Measurements from ENCODE around the gene CES1.
"Not testable (repeated sequence)": the region's sequence is repeated elsewhere in the genome, so short reads cannot be mapped to it uniquely, and the experiment has no call there.

CES1 gene

DNA sequence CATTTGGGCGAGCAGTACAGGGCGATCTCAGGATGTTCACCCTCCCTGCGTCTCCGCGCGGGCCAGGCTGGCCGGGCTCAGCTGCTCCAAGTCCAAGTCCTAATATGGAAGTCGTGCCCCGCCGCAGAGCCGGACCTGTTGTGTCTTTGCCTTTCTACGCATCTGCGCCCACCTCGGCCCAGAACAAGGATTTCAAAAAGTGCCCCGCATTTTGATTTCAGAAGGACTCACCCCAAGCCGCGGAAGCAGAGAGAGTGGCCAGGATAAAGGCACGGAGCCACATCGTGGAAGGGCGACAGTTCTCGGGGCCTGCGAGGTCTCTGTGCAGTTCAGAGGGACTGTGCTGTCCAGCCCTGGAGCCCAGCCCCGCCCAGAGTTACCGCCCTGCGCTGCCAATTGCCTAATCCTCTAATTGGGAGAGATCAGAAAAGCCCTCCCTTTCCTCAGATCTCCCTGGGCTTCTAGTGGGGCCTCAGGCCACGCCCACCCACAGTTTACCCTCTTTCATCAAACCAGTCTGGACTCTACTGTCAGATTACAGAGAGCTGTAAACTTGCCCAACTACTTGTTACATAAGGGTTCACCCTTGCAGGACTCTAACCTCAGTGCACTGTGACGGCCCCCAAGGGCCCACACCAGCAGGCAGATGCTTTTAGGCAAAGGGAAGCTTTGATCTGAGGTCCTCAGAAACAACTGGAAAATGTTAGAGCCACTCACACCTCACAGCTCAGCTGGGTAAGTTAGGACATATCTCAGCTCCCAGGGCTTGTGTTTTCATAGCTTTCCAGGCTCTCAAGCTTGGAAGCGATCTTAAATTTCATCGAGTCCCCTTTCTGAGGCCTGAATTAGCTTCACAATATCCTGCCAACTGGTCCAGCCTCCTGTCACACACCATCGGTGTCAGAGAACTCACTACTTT lies at the start of gene CES1:
Gene CES1 (minus strand): TSS at position 324 of the 919 bp plus-strand sequence. CDS start 41 bp downstream, at position 283.
- no peak within 1 kb of the TSS for H3K9ac ChIP-seq (ENCODE audit: low read length)
- peaks cover 4% of the 10 kb centered on the region for H3K27me3 ChIP-seq (ENCODE audit: control insufficient read depth, insufficient read depth, low read length)
- H3K27ac ChIP-seq (ENCODE audit: low read depth, low read length), result no peak within 1 kb of the TSS
- H3K36me3 ChIP-seq (ENCODE audit: control insufficient read depth, insufficient read depth, low read length), result no peaks in the 10 kb centered on the region
- H3K9me3 ChIP-seq (ENCODE audit: control insufficient read depth, insufficient read depth, low read depth, low read length), result no peaks in the 10 kb centered on the region
- no peaks in the 10 kb centered on the region; the same call in 1 of the 2 replicates for H3K4me1 ChIP-seq (ENCODE audit: control insufficient read depth, insufficient read depth, low read length)
- no peak within 1 kb of the TSS for H3K4me3 ChIP-seq (ENCODE audit: low read depth, low read length)

DNA sequence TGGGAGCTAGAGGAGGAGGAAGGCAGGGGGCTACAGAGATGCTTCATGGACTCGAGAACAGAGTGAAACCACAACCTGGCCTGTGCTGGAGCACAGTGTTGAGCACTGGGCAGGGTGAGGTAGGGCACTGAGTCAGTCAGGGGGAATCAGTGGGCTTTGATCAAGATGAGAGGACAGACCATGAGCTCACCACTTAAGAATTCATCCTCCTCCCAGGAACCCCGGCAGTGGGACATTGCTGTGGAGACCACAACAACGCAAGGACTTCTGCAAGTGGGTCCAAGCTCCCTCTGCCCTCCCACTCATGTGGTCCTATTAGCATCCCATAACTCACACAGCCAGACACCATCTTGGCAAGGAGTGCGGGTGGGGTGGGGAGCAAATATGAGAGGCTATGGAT lies 44.0 kb upstream of the CES1 start:
- Histone ChIP-seq H3K27ac (ENCODE audit: low read depth, low read length) (no peak overlapping the region), H3K4me3 (ENCODE audit: low read depth, low read length) (no peak overlapping the region), H3K9ac (ENCODE audit: low read length) (no peak overlapping the region), H3K9me3 (ENCODE audit: control insufficient read depth, insufficient read depth, low read depth, low read length) (peaks cover 4% of the 10 kb centered on the region; the same call in 1 of the 2 replicates), H3K27me3 (ENCODE audit: control insufficient read depth, insufficient read depth, low read length) (no peaks in the 10 kb centered on the region; the same call in 1 of the 2 replicates), H3K4me1 (ENCODE audit: control insufficient read depth, insufficient read depth, low read length) (no peaks in the 10 kb centered on the region), H3K36me3 (ENCODE audit: control insufficient read depth, insufficient read depth, low read length) (no peaks in the 10 kb centered on the region)

DNA sequence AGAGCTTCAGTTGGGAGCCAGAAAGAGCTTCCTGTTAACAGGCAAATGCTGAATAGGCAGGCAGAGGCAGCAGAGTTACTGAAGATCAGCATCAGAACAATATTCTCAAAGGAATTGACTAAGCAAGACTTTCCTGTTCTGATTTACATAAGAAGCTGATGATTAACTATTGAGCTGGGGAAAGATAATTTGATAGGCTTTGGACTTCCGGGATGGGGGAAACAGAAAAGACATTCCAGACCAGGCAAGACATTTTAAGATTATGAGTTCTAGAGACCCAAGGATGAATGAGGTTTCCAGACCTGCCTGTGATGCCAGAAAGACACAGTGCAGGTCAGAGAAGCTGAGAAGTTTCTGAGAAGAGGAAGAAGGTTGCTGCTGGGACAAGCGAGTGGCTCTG lies 42.4 kb upstream of the CES1 start, which contains the start of gene CES5A:
Gene CES5A (minus strand): TSS at position 101 of the 400 bp plus-strand sequence. CDS start 152 bp downstream, outside the sequence.
- H3K27ac ChIP-seq (ENCODE audit: low read depth, low read length), result no peak within 1 kb of the TSS
- no peak within 1 kb of the TSS for H3K9ac ChIP-seq (ENCODE audit: low read length)
- no peaks in the 10 kb centered on the region for H3K4me1 ChIP-seq (ENCODE audit: control insufficient read depth, insufficient read depth, low read length)
- peaks cover 4% of the 10 kb centered on the region; the same call in 1 of the 2 replicates for H3K9me3 ChIP-seq (ENCODE audit: control insufficient read depth, insufficient read depth, low read depth, low read length)
- no peaks in the 10 kb centered on the region for H3K27me3 ChIP-seq (ENCODE audit: control insufficient read depth, insufficient read depth, low read length)
- no peaks in the 10 kb centered on the region for H3K36me3 ChIP-seq (ENCODE audit: control insufficient read depth, insufficient read depth, low read length)
- H3K4me3 ChIP-seq (ENCODE audit: low read depth, low read length), result no peak within 1 kb of the TSS

DNA sequence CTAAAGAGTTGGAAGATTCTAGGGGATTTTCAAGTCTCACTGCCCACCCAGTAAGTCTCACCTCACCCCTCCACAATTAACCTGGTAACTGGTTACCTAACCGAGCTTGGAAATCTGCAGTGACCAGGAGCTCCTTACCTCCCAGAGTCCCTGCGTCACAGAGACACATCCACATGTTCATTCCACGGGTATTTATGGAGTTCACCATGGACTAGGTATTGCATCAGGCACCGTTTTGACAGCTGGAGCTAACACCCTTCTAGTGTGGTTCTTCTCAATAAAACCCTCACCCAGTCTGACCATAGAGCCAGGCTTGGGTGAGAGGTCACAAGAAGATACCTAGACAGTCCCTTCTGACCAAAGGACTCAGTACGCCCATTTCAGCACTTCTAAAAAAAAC lies 40.2 kb upstream of the CES1 start:
- Histone ChIP-seq H3K4me1 (ENCODE audit: control insufficient read depth, insufficient read depth, low read length) (no peaks in the 10 kb centered on the region), H3K9me3 (ENCODE audit: control insufficient read depth, insufficient read depth, low read depth, low read length) (0 out of 2 replicates have a peak, but pooled peaks cover 4% of the 10 kb centered on the region), H3K27me3 (ENCODE audit: control insufficient read depth, insufficient read depth, low read length) (no peaks in the 10 kb centered on the region), H3K9ac (ENCODE audit: low read length) (no peak overlapping the region), H3K36me3 (ENCODE audit: control insufficient read depth, insufficient read depth, low read length) (no peaks in the 10 kb centered on the region), H3K4me3 (ENCODE audit: low read depth, low read length) (no peak overlapping the region), H3K27ac (ENCODE audit: low read depth, low read length) (no peak overlapping the region)

DNA sequence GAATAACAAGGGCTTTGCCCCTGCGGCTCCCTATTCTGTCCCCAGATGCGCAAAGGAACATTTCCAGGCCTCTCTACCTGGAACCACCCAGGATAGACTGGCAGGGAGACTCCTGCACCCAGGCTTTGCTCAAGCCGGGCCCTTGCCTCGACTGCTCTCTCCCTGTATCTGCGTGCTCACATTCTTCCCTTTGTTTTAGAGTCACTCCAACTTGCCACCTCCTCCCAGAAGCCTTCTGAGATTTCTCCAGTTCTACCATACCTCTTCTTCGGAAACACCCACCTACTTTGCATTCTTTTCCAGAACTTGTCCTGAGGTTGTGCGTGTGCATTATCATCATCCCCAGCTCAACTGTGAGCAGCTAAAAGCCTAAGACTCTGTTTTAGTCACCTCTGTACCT lies 39.2 kb upstream of the CES1 start:
- no peaks in the 10 kb centered on the region for H3K27me3 ChIP-seq (ENCODE audit: control insufficient read depth, insufficient read depth, low read length)
- no peaks in the 10 kb centered on the region for H3K36me3 ChIP-seq (ENCODE audit: control insufficient read depth, insufficient read depth, low read length)
- no peak overlapping the region for H3K9ac ChIP-seq (ENCODE audit: low read length)
- H3K4me3 ChIP-seq (ENCODE audit: low read depth, low read length), result no peak overlapping the region
- no peaks in the 10 kb centered on the region for H3K4me1 ChIP-seq (ENCODE audit: control insufficient read depth, insufficient read depth, low read length)
- H3K27ac ChIP-seq (ENCODE audit: low read depth, low read length), result no peak overlapping the region
- H3K9me3 ChIP-seq (ENCODE audit: control insufficient read depth, insufficient read depth, low read depth, low read length), result 0 out of 2 replicates have a peak, but pooled peaks cover 4% of the 10 kb centered on the region

DNA sequence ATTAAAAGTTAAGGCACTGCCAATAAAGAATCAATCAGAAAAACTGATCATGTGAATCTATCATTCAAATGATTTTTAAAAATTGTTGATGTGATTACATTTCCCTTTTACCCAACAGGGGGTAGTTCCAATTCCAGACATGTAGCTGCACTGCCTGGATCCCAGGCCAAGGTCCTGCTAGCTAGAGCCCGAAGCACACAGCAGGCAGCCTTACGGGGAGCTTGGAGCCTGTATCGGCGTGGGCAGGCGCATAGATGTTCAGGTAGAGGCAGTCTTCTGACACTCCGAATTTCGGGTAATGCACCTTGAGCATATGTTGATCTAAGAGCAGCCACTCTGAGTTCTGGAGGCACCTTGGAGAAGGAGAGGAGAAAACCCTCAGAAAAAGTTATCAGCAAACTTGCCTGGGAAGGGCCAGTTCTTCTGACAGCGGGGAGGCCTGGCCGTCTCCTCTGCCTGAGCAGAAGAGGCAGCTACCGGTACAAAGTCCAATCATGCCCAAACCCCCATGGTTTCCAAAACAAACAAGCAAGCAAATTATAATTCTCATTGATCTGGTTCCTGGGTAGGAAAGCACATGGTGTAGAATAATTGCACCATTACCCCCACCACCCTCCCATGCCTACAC lies 38.6 kb upstream of the CES1 start:
- H3K9ac ChIP-seq (ENCODE audit: low read length), result no peak overlapping the region
- H3K27ac ChIP-seq (ENCODE audit: low read depth, low read length), result no peak overlapping the region
- 0 out of 2 replicates have a peak, but pooled peaks cover 4% of the 10 kb centered on the region for H3K9me3 ChIP-seq (ENCODE audit: control insufficient read depth, insufficient read depth, low read depth, low read length)
- no peaks in the 10 kb centered on the region for H3K27me3 ChIP-seq (ENCODE audit: control insufficient read depth, insufficient read depth, low read length)
- no peaks in the 10 kb centered on the region for H3K36me3 ChIP-seq (ENCODE audit: control insufficient read depth, insufficient read depth, low read length)
- H3K4me1 ChIP-seq (ENCODE audit: control insufficient read depth, insufficient read depth, low read length), result no peaks in the 10 kb centered on the region
- H3K4me3 ChIP-seq (ENCODE audit: low read depth, low read length), result no peak overlapping the region

DNA sequence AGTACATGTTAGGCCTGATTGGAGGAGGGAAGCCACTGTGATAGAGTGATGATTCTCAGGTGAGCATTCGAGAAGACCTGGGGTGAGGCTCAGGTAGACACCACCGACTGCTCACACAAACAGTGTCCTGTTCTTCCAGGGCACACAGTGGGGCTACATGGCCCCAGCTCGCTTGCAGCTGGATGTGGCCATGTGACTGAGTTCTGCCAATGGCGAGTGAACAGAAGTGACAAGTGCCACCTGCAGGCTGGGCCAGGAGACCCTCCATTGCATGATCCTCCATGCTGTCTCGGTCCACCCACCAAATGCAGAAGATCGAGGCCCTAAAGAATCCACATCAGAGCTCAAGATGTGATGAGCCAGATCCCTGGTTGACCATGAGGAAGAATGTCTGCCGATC lies 36.1 kb upstream of the CES1 start:
- H3K9ac ChIP-seq (ENCODE audit: low read length), result no peak overlapping the region
- H3K36me3 ChIP-seq (ENCODE audit: control insufficient read depth, insufficient read depth, low read length), result no peaks in the 10 kb centered on the region
- 0 out of 2 replicates have a peak, but pooled peaks cover 4% of the 10 kb centered on the region for H3K9me3 ChIP-seq (ENCODE audit: control insufficient read depth, insufficient read depth, low read depth, low read length)

DNA sequence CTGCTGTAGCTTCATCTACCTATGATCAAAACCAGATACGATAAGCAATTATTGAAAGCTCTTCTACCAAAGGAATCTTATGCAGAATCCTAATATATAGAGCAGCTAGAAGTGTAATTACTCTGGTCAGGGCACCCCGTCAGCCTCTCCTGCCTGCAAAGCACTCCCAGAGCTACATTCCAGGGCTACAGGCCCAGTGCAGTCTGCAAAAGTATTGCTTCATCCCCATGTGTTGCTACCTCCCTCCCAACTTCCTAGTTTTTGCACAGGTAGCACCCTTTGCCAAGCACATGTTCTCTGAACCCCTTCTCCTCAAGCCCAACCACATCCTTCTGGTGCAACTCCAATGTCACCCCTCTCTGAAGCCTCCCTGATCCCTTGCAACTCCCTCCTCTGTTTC lies 35.2 kb upstream of the CES1 start:
- H3K27ac ChIP-seq (ENCODE audit: low read depth, low read length), result no peak overlapping the region
- H3K4me1 ChIP-seq (ENCODE audit: control insufficient read depth, insufficient read depth, low read length), result no peaks in the 10 kb centered on the region

More for the DNA sequence above, 36.1 kb upstream of the CES1 start:
- Histone ChIP-seq H3K4me3 (ENCODE audit: low read depth, low read length) (no peak overlapping the region), H3K27ac (ENCODE audit: low read depth, low read length) (no peak overlapping the region), H3K4me1 (ENCODE audit: control insufficient read depth, insufficient read depth, low read length) (no peaks in the 10 kb centered on the region), H3K27me3 (ENCODE audit: control insufficient read depth, insufficient read depth, low read length) (no peaks in the 10 kb centered on the region)

DNA sequence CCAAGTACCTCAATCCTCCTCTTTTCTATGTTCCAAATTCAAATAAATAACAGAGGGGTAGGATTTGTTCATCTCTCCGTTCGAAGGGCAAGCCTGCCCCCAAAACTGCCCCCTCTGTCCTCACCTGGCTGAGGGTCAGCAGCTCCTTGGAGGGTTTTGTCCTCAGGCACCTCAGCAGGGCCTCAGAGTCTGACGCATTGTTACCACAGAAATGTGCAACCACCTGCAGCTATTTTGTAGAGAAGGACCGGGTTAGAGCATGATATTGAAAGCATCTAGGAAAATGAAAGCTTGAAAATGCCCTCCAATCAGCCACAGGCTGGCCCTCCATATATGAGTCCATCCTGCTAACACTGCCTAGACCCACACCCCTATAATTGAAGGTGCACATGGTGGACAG lies 28.4 kb upstream of the CES1 start:
- Histone ChIP-seq H3K9me3 (ENCODE audit: control insufficient read depth, insufficient read depth, low read depth, low read length) (no peaks in the 10 kb centered on the region), H3K4me3 (ENCODE audit: low read depth, low read length) (no peak overlapping the region), H3K27me3 (ENCODE audit: control insufficient read depth, insufficient read depth, low read length) (no peaks in the 10 kb centered on the region)

More for the DNA sequence above, 35.2 kb upstream of the CES1 start:
- Histone ChIP-seq H3K9ac (ENCODE audit: low read length) (no peak overlapping the region), H3K36me3 (ENCODE audit: control insufficient read depth, insufficient read depth, low read length) (no peaks in the 10 kb centered on the region), H3K27me3 (ENCODE audit: control insufficient read depth, insufficient read depth, low read length) (no peaks in the 10 kb centered on the region), H3K9me3 (ENCODE audit: control insufficient read depth, insufficient read depth, low read depth, low read length) (no peaks in the 10 kb centered on the region), H3K4me3 (ENCODE audit: low read depth, low read length) (no peak overlapping the region)

DNA sequence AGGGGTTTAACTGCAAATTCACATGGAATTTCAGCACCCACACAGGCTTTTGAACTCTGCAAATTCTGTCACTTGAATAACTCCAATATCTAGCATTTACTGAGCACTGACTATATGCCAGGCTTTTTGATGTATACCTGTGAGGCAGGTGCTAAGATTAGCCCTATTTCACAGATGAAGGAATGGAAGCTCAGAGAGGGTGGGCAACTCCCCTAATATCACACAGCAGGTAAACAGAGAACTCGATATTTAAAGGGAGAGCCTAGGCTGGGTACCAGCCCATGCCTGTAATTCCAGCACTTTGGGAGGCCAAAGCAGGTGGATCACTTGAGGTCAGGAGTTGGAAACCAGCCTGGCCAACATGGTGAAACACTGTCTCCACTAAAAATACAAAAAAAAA lies 24.8 kb upstream of the CES1 start:
- not testable (repeated sequence) for H3K36me3 ChIP-seq (ENCODE audit: control insufficient read depth, insufficient read depth, low read length); H3K9ac ChIP-seq (ENCODE audit: low read length); H3K4me3 ChIP-seq (ENCODE audit: low read depth, low read length); H3K27me3 ChIP-seq (ENCODE audit: control insufficient read depth, insufficient read depth, low read length); H3K27ac ChIP-seq (ENCODE audit: low read depth, low read length); H3K4me1 ChIP-seq (ENCODE audit: control insufficient read depth, insufficient read depth, low read length); H3K9me3 ChIP-seq (ENCODE audit: control insufficient read depth, insufficient read depth, low read depth, low read length)

More for the DNA sequence above, 28.4 kb upstream of the CES1 start:
- H3K4me1 ChIP-seq (ENCODE audit: control insufficient read depth, insufficient read depth, low read length), result no peaks in the 10 kb centered on the region
- H3K27ac ChIP-seq (ENCODE audit: low read depth, low read length), result no peak overlapping the region
- no peak overlapping the region for H3K9ac ChIP-seq (ENCODE audit: low read length)
- no peaks in the 10 kb centered on the region for H3K36me3 ChIP-seq (ENCODE audit: control insufficient read depth, insufficient read depth, low read length)

DNA sequence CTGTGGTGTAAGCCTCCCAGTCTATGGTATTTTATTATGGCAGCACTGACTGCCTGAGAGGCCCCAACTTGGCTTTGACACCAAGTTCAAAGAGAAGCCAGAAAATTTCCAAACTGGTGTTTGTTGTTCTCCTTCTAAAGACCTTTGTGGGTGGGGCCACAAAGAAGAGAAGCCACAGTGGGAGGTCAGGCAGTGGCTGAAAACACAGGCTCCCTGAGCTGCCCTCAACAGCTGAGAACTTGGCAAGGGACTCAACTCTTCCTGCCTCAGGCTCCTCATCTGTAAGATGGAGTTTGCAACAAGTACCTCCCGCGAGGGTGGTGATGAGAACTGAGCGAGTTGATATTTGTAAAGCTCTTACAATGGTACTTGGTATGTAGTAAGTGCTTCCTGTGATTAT lies 24.1 kb upstream of the CES1 start:
- no peak overlapping the region for H3K27ac ChIP-seq (ENCODE audit: low read depth, low read length)
- no peaks in the 10 kb centered on the region for H3K36me3 ChIP-seq (ENCODE audit: control insufficient read depth, insufficient read depth, low read length)
- no peaks in the 10 kb centered on the region for H3K9me3 ChIP-seq (ENCODE audit: control insufficient read depth, insufficient read depth, low read depth, low read length)
- no peaks in the 10 kb centered on the region for H3K27me3 ChIP-seq (ENCODE audit: control insufficient read depth, insufficient read depth, low read length)
- no peak overlapping the region for H3K9ac ChIP-seq (ENCODE audit: low read length)
- H3K4me1 ChIP-seq (ENCODE audit: control insufficient read depth, insufficient read depth, low read length), result no peaks in the 10 kb centered on the region
- H3K4me3 ChIP-seq (ENCODE audit: low read depth, low read length), result no peak overlapping the region
